Liver (tissue), 9 donors: ENCODE results near the gene SLC22A15. TPM values are rescaled to one million over a fixed set of nuclear protein-coding genes. Genes with fewer than 3 reads are reported as not detected.

Source experiments
- DNase-seq: peaks from one replicate; pipeline ENCODE4 v3.0.0-alpha.2; 2017; ENCODE audit warnings: low spot score
- H3K27ac ChIP-seq, 2 donors: one replicate each; pipeline ENCODE4 v1.7.0; 2013; ENCODE audit warnings: inconsistent platforms in 2 of 2, low read length in 2 of 2, control low read depth in 1 of 2, low read depth in 1 of 2, mild to moderate bottlenecking in 1 of 2
- H3K27me3 ChIP-seq, 4 donors: one replicate each; pipeline versions ENCODE4 v1.6.1 to v1.7.0; 2013; ENCODE audit warnings: low read length in 3 of 4, inconsistent platforms in 1 of 4, mild to moderate bottlenecking in 1 of 4, moderate library complexity in 1 of 4; ENCODE audit not compliant: control insufficient read depth in 4 of 4, insufficient read depth in 4 of 4
- H3K36me3 ChIP-seq, 4 donors: one replicate each; pipeline versions ENCODE4 v1.6.1 to v1.7.0; 2013; ENCODE audit warnings: low read length in 3 of 4, mild to moderate bottlenecking in 3 of 4, low read depth in 1 of 4, moderate library complexity in 1 of 4; ENCODE audit not compliant: control insufficient read depth in 4 of 4, insufficient read depth in 3 of 4
- H3K4me1 ChIP-seq, 4 donors: one replicate each; pipeline versions ENCODE4 v1.6.1 to v1.7.0; 2013; ENCODE audit warnings: low read length in 3 of 4, mild to moderate bottlenecking in 3 of 4, moderate library complexity in 1 of 4; ENCODE audit not compliant: control insufficient read depth in 4 of 4, insufficient read depth in 4 of 4
- H3K4me3 ChIP-seq, 3 donors: one replicate each; pipeline versions ENCODE4 v1.6.1 to v1.7.0; 2013; ENCODE audit warnings: low read length in 3 of 3, control low read depth in 1 of 3, low read depth in 1 of 3, mild to moderate bottlenecking in 1 of 3
- H3K9ac ChIP-seq, 2 donors: one replicate each; pipeline ENCODE4 v1.7.0; 2013; ENCODE audit warnings: low read length in 2 of 2, mild to moderate bottlenecking in 2 of 2, moderate library complexity in 2 of 2, control low read depth in 1 of 2, low read depth in 1 of 2
- H3K9me3 ChIP-seq, 4 donors: one replicate each; pipeline versions ENCODE4 v1.6.1 to v1.7.0; 2013; ENCODE audit warnings: low read length in 3 of 4; ENCODE audit not compliant: control insufficient read depth in 4 of 4
- EGR1 ChIP-seq, 2 donors: IDR thresholded peaks; 2 replicates each; pipeline ENCODE4 v1.6.1; 2016 to 2018; ENCODE audit warnings: antibody characterized with exemption in 2 of 2, low read depth in 2 of 2
- FOXA2 ChIP-seq: IDR thresholded peaks from 2 replicates; pipeline ENCODE4 v1.6.1; 2016; ENCODE audit warnings: antibody characterized with exemption
- HNF4A ChIP-seq, 2 donors: conservative IDR thresholded peaks; 2 replicates each; pipeline ENCODE4 v1.6.1; 2016; ENCODE audit warnings: antibody characterized with exemption in 2 of 2, mild to moderate bottlenecking in 2 of 2
- HNF4G ChIP-seq: IDR thresholded peaks from 2 replicates; pipeline ENCODE4 v1.6.1; 2016; ENCODE audit warnings: antibody characterized with exemption
- JUND ChIP-seq, 2 donors: IDR thresholded peaks; 2 replicates each; pipeline ENCODE4 v1.6.1; 2016; ENCODE audit warnings: antibody characterized with exemption in 2 of 2
- RAD21 ChIP-seq, 2 donors: IDR thresholded peaks; 2 replicates each; pipeline ENCODE4 v1.6.1; 2016; ENCODE audit warnings: antibody characterized with exemption in 2 of 2, mild to moderate bottlenecking in 2 of 2
- SP1 ChIP-seq: IDR thresholded peaks from 2 replicates; pipeline ENCODE4 v1.6.1; 2018; ENCODE audit warnings: antibody characterized with exemption, mild to moderate bottlenecking
- TAF1 ChIP-seq: conservative IDR thresholded peaks from 2 replicates; pipeline ENCODE4 v1.6.1; 2016; ENCODE audit warnings: antibody characterized with exemption, mild to moderate bottlenecking
- YY1 ChIP-seq: IDR thresholded peaks from 2 replicates; pipeline ENCODE4 v1.6.1; 2016; ENCODE audit warnings: antibody characterized with exemption, mild to moderate bottlenecking
- WGBS: extraction: QIAGEN DNeasy Blood & Tissue Kit; methylation state at CpG from one replicate; pipeline ENCODE4 v1.1.7; 2013; 5-methylcytosine and 5-hydroxymethylcytosine counted together
- polyA plus RNA-seq, 2 donors: library from polyadenylated mRNA; stranded (reverse) in 1 of 2; unstranded in 1 of 2; fragments of 200-250 nt in 1 of 2; fragments of >200 nt in 1 of 2; fragmentation: Nextera tagmentation in 1 of 2; extraction: Ambion mirVana in 1 of 2; gene quantifications; one replicate each; pipeline versions ENCODE4 v1.2.1 to v1.2.3, GENCODE V29; 2013 to 2015
- total RNA-seq, 2 donors: library from RNA; depleted of rRNA; stranded (reverse); fragments of >200 nt; gene quantifications; one replicate each; pipeline ENCODE4 v1.2.3, GENCODE V29; 2014
- TF ChIP-seq, protein P1 (sequence below): IDR thresholded peaks from 2 replicates; pipeline ENCODE4 v1.6.1; 2016; ENCODE audit warnings: antibody characterized with exemption, mild to moderate bottlenecking
- TF ChIP-seq, protein P2 (sequence below): IDR thresholded peaks from 2 replicates; pipeline ENCODE4 v1.6.1; 2016; ENCODE audit warnings: antibody characterized with exemption
- TF ChIP-seq, protein P3 (sequence below): IDR thresholded peaks from 2 replicates; pipeline ENCODE4 v1.6.1; 2016; ENCODE audit warnings: antibody characterized with exemption
- donor health status: healthy.
- donor health status: healthy.
- donor health status: healthy.
- donor health status: healthy.
- donor health status: healthy.

The SLC22A15 gene
- total and polyA plus RNA-seq, 4 donors = 0.12 to 3.6 (median 0.83) TPM

DNA sequence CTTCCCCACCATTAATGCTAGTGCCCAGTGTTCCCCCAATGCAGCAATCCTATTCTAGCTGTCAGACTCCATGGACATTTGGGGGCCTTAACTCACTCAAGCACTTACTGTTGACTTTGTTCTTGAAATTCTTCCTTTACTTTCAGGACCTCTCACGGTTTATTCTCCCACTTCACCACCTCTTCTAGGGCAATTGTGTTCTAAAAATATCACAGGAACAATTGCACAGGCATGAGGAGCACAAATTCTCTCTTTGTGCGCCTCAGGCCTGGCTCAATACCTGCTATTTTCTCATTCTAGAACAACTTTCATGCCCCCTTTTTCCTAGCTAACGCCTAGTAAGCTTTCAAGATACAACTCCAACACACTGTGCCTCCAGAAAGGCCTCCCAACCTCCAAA is 142.2 kb downstream of the SLC22A15 start:
- 89% methylated on average over 3 of the region's 3 CpGs for WGBS
- DNase-seq = no peak
- Histone ChIP-seq H3K4me1 (peaks cover 2 to 9% (median 3%) of the 10 kb centered on the region in 4 donors), H3K27ac (no peak overlapping the region), H3K9me3 (no peaks in the 10 kb centered on the region), H3K4me3 (no peak overlapping the region), H3K9ac (no peak overlapping the region), H3K27me3 (no peaks in the 10 kb centered on the region), H3K36me3 (no peaks in the 10 kb centered on the region)
- no peak for TF ChIP-seq EGR1 (IDR thresholded peaks at IDR 0.05; ENCODE audit: low read depth in 2 of 2)
- TF ChIP-seq HNF4A (conservative IDR thresholded peaks at IDR 0.05) = no peak
- TF ChIP-seq HNF4G = no peak
- TF ChIP-seq, protein P1, sequence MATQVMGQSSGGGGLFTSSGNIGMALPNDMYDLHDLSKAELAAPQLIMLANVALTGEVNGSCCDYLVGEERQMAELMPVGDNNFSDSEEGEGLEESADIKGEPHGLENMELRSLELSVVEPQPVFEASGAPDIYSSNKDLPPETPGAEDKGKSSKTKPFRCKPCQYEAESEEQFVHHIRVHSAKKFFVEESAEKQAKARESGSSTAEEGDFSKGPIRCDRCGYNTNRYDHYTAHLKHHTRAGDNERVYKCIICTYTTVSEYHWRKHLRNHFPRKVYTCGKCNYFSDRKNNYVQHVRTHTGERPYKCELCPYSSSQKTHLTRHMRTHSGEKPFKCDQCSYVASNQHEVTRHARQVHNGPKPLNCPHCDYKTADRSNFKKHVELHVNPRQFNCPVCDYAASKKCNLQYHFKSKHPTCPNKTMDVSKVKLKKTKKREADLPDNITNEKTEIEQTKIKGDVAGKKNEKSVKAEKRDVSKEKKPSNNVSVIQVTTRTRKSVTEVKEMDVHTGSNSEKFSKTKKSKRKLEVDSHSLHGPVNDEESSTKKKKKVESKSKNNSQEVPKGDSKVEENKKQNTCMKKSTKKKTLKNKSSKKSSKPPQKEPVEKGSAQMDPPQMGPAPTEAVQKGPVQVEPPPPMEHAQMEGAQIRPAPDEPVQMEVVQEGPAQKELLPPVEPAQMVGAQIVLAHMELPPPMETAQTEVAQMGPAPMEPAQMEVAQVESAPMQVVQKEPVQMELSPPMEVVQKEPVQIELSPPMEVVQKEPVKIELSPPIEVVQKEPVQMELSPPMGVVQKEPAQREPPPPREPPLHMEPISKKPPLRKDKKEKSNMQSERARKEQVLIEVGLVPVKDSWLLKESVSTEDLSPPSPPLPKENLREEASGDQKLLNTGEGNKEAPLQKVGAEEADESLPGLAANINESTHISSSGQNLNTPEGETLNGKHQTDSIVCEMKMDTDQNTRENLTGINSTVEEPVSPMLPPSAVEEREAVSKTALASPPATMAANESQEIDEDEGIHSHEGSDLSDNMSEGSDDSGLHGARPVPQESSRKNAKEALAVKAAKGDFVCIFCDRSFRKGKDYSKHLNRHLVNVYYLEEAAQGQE = no peak
- TF ChIP-seq, protein P2, sequence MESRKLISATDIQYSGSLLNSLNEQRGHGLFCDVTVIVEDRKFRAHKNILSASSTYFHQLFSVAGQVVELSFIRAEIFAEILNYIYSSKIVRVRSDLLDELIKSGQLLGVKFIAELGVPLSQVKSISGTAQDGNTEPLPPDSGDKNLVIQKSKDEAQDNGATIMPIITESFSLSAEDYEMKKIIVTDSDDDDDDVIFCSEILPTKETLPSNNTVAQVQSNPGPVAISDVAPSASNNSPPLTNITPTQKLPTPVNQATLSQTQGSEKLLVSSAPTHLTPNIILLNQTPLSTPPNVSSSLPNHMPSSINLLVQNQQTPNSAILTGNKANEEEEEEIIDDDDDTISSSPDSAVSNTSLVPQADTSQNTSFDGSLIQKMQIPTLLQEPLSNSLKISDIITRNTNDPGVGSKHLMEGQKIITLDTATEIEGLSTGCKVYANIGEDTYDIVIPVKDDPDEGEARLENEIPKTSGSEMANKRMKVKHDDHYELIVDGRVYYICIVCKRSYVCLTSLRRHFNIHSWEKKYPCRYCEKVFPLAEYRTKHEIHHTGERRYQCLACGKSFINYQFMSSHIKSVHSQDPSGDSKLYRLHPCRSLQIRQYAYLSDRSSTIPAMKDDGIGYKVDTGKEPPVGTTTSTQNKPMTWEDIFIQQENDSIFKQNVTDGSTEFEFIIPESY = no peak
- TF ChIP-seq, protein P3, sequence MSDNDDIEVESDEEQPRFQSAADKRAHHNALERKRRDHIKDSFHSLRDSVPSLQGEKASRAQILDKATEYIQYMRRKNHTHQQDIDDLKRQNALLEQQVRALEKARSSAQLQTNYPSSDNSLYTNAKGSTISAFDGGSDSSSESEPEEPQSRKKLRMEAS = no peak
- no peak for TF ChIP-seq JUND (IDR thresholded peaks at IDR 0.05)
- TF ChIP-seq TAF1 = no peak
- no peak for TF ChIP-seq SP1
- no peak for TF ChIP-seq FOXA2
- no peak for TF ChIP-seq YY1
- no peak for TF ChIP-seq RAD21 (IDR thresholded peaks at IDR 0.05)

Other genes starting within 250 kb of the SLC22A15 start
- 1 to 10 TPM in 1 of 2 donors, not detected in 1; 1.1 TPM for gene CASQ2, start 207.8 kb upstream of the SLC22A15 start, total RNA-seq
- under 1 TPM in 1 of 2 donors, not detected in 1; 0.33 TPM for gene CASQ2, start 207.8 kb upstream of the SLC22A15 start, polyA plus RNA-seq
- gene NHLH2, start 135.4 kb upstream of the SLC22A15 start, total RNA-seq = not detected
- not detected for gene NHLH2, start 135.4 kb upstream of the SLC22A15 start, polyA plus RNA-seq
- under 1 TPM; 0.25 to 0.42 TPM for gene MAB21L3, start 134.9 kb downstream of the SLC22A15 start, total RNA-seq
- gene MAB21L3, start 134.9 kb downstream of the SLC22A15 start, polyA plus RNA-seq = under 1 TPM; 0.13 to 0.28 TPM